Measurements from ENCODE around the gene MFSD6.

Gene MFSD6

DNA sequence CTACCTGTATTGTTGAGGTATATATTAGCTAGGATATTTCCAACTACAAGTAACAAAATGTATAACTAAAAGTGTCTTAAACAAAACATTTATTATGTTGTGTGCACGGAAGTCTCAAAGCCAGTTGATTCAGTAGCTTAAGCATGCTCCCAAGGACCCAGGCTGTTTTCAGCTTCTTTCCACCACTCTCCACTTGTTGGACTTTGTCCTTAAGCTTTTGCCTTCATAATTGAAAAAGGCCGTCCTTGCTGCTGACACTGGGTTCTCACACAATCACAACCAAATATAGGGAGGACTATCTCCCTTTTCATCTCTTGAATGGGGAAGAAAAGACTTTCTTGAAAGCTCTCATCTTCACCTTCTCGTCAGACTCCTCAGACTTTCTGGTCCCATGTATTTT, 138.6 kb downstream of the MFSD6 start:
- TF ChIP-seq GATA2 (IDR thresholded peaks at IDR 0.05; ENCODE audit: low read depth, low read length) (no peak), GATA3 (IDR thresholded peaks at IDR 0.05; ENCODE audit: low read depth, low read length) (no peak)

GRCh38 chr2:190547886-190548285, 139.7 kb downstream of the MFSD6 start:
- TF ChIP-seq GATA2 (IDR thresholded peaks at IDR 0.05; ENCODE audit: low read depth, low read length) = no peak
- TF ChIP-seq GATA3 (IDR thresholded peaks at IDR 0.05; ENCODE audit: low read depth, low read length) = no peak

- TF ChIP-seq GATA3 (IDR thresholded peaks at IDR 0.05; ENCODE audit: low read depth, low read length) = no peak
- TF ChIP-seq GATA2 (IDR thresholded peaks at IDR 0.05; ENCODE audit: low read depth, low read length) = no peak
Observed at GRCh38 chr2:190550137-190550536, 142.0 kb downstream of the MFSD6 start.
